ENCODE results near the gene COMMD1. TPM values are rescaled to one million over a fixed set of nuclear protein-coding genes. Genes with fewer than 3 reads are reported as not detected.
"Not testable (repeated sequence)": the region's sequence is repeated elsewhere in the genome, so short reads cannot be mapped to it uniquely, and the experiment has no call there.

COMMD1 gene
- polyA plus RNA-seq, 4 donors = 53.9 to 84.7 (median 75.7) TPM

GRCh38 chr2:62158444-62159121 lies 253.1 kb downstream of the COMMD1 start:
- no peak for DNase-seq (ENCODE audit: low read depth in 4 of 4, low spot score in 2 of 4)

- not testable (repeated sequence) for DNase-seq (ENCODE audit: low read depth in 4 of 4, low spot score in 2 of 4)
Measured at GRCh38 chr2:62160691-62161090, 255.2 kb downstream of the COMMD1 start.

- no peak for DNase-seq (ENCODE audit: low read depth in 4 of 4, low spot score in 2 of 4)
Measured at GRCh38 chr2:62163106-62163831, 257.8 kb downstream of the COMMD1 start.

GRCh38 chr2:62163834-62164233 lies 258.4 kb downstream of the COMMD1 start:
- DNase-seq (ENCODE audit: low read depth in 4 of 4, low spot score in 2 of 4) = no peak

GRCh38 chr2:62175728-62176127 lies 270.3 kb downstream of the COMMD1 start:
- no peak for DNase-seq (ENCODE audit: low read depth in 4 of 4, low spot score in 2 of 4)

GRCh38 chr2:62176801-62177200 lies 271.3 kb downstream of the COMMD1 start:
- no peak for DNase-seq (ENCODE audit: low read depth in 4 of 4, low spot score in 2 of 4)

GRCh38 chr2:62177392-62178049 lies 272.0 kb downstream of the COMMD1 start:
- no peak for DNase-seq (ENCODE audit: low read depth in 4 of 4, low spot score in 2 of 4)

GRCh38 chr2:62178741-62179271 lies 273.3 kb downstream of the COMMD1 start:
- no peak for DNase-seq (ENCODE audit: low read depth in 4 of 4, low spot score in 2 of 4)

- DNase-seq (ENCODE audit: low read depth in 4 of 4, low spot score in 2 of 4) = no peak
Measured at GRCh38 chr2:62180975-62181374, 275.5 kb downstream of the COMMD1 start.

- no peak for DNase-seq (ENCODE audit: low read depth in 4 of 4, low spot score in 2 of 4)
Measured at GRCh38 chr2:62181843-62182242, 276.4 kb downstream of the COMMD1 start.

- DNase-seq (ENCODE audit: low read depth in 4 of 4, low spot score in 2 of 4) = no peak
Measured at GRCh38 chr2:62184512-62185230, 279.2 kb downstream of the COMMD1 start.

Other genes starting within 250 kb of the COMMD1 start
- gene FAM161A, start 51.6 kb upstream of the COMMD1 start, polyA plus RNA-seq (ENCODE audit: insufficient read length in 4 of 4) = 10 to 100 TPM; 13.9 to 35.7 (median 23.2) TPM
- gene CCT4, start 17.0 kb upstream of the COMMD1 start, polyA plus RNA-seq (ENCODE audit: insufficient read length in 4 of 4) = 100 to 1,000 TPM; 151 to 188 (median 178) TPM